ENCODE measurements around the gene DRC3.

The DRC3 gene

GRCh38 chr17:17965152-17965721, 7.4 kb upstream of the DRC3 start:
- DNase-seq (ENCODE audit: low read depth, low spot score) = no peak

GRCh38 chr17:17966399-17966798, 6.3 kb upstream of the DRC3 start:
- no peak for DNase-seq (ENCODE audit: low read depth, low spot score)

- DNase-seq (ENCODE audit: low read depth, low spot score) = no peak
Measured at GRCh38 chr17:17970699-17971430, 1.8 kb upstream of the DRC3 start.

- no peak for DNase-seq (ENCODE audit: low read depth, low spot score)
Measured at GRCh38 chr17:17971431-17972125, 1.1 kb upstream of the DRC3 start.

- no peak for DNase-seq (ENCODE audit: low read depth, low spot score)
Measured at GRCh38 chr17:17972952-17973254, 241 bp downstream of the DRC3 start.

GRCh38 chr17:17975436-17975835, 2.8 kb downstream of the DRC3 start:
- DNase-seq (ENCODE audit: low read depth, low spot score) = no peak

- DNase-seq (ENCODE audit: low read depth, low spot score) = no peak
Measured at GRCh38 chr17:17976931-17977570, 4.4 kb downstream of the DRC3 start.

- no peak for DNase-seq (ENCODE audit: low read depth, low spot score)
Measured at GRCh38 chr17:17978481-17979424, 6.1 kb downstream of the DRC3 start.

- no peak for DNase-seq (ENCODE audit: low read depth, low spot score)
Measured at GRCh38 chr17:17979778-17980177, 7.1 kb downstream of the DRC3 start.

- no peak for DNase-seq (ENCODE audit: low read depth, low spot score)
Measured at GRCh38 chr17:17981330-17981729, 8.7 kb downstream of the DRC3 start.

GRCh38 chr17:17982801-17983200, 10.1 kb downstream of the DRC3 start:
- no peak for DNase-seq (ENCODE audit: low read depth, low spot score)

- DNase-seq (ENCODE audit: low read depth, low spot score) = no peak
Measured at GRCh38 chr17:17983376-17983775, 10.7 kb downstream of the DRC3 start.

- DNase-seq (ENCODE audit: low read depth, low spot score) = no peak
Measured at GRCh38 chr17:17983776-17984175, 11.1 kb downstream of the DRC3 start.

GRCh38 chr17:17985153-17985552, 12.5 kb downstream of the DRC3 start:
- no peak for DNase-seq (ENCODE audit: low read depth, low spot score)

GRCh38 chr17:17985555-17985954, 12.9 kb downstream of the DRC3 start:
- no peak for DNase-seq (ENCODE audit: low read depth, low spot score)

GRCh38 chr17:17987187-17987896, 14.7 kb downstream of the DRC3 start:
- no peak for DNase-seq (ENCODE audit: low read depth, low spot score)

- DNase-seq (ENCODE audit: low read depth, low spot score) = no peak
Measured at GRCh38 chr17:17987901-17988300, 15.2 kb downstream of the DRC3 start.

- DNase-seq (ENCODE audit: low read depth, low spot score) = no peak
Measured at GRCh38 chr17:17988427-17988945, 15.8 kb downstream of the DRC3 start.

- DNase-seq (ENCODE audit: low read depth, low spot score) = no peak
Measured at GRCh38 chr17:17989081-17989480, 16.4 kb downstream of the DRC3 start.

- DNase-seq (ENCODE audit: low read depth, low spot score) = no peak
Measured at GRCh38 chr17:17989618-17990017, 17.0 kb downstream of the DRC3 start.

GRCh38 chr17:17990282-17990681, 17.6 kb downstream of the DRC3 start:
- no peak for DNase-seq (ENCODE audit: low read depth, low spot score)
